GM19238 (cell line): ENCODE measurements around the gene RHOBTB1.
"Not testable (repeated sequence)": the region's sequence is repeated elsewhere in the genome, so short reads cannot be mapped to it uniquely, and the experiment has no call there.

ENCODE experiments used
- DNase-seq: peaks from one replicate; pipeline ENCODE4 v3.0.0; 2011; ENCODE audit warnings: low spot score; ENCODE audit not compliant: insufficient read length

The RHOBTB1 gene

GRCh38 chr10:60906825-60907224 lies 37.2 kb downstream of the RHOBTB1 start:
- not testable (repeated sequence) for DNase-seq

- no peak for DNase-seq
Observed at GRCh38 chr10:60906411-60906810, 37.6 kb downstream of the RHOBTB1 start.

DNA sequence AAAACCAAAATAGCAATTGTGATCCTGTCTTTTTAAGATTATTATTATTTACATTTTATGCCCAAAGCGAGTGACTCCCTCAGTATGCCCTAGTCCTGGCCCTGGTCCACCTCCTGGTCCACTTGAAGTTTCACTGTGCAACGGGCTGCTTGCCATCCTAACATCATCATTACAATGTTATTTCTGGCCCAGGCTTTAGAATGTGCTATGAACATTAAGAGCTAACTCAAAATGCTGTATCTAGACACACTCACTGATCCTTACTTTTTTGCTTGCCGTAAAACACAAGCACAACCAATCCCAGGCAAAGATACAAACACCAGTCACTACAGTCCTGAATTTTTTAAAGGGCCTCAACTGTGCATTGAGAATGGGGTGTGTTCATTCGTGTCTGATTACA lies 38.4 kb downstream of the RHOBTB1 start:
- DNase-seq: no peak

DNA sequence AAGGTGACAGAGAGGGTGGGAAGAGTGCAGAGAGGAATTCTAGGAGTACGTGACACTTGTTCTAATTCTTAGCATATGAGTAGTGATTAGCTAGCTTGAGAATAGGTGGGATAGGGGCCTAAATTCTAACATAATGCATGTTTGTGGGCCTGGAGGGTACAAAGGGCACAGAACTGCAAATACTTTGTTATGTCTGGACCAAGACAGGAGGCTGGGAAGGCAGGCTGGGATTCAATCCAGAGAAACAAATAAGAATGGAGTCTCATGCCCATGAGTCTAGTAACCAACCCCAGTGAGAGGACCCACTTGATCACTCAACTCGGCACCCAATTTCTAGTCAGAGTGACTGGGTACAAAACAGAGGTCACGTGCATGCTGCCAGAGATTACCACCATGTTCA lies 40.9 kb downstream of the RHOBTB1 start:
- no peak for DNase-seq

DNA sequence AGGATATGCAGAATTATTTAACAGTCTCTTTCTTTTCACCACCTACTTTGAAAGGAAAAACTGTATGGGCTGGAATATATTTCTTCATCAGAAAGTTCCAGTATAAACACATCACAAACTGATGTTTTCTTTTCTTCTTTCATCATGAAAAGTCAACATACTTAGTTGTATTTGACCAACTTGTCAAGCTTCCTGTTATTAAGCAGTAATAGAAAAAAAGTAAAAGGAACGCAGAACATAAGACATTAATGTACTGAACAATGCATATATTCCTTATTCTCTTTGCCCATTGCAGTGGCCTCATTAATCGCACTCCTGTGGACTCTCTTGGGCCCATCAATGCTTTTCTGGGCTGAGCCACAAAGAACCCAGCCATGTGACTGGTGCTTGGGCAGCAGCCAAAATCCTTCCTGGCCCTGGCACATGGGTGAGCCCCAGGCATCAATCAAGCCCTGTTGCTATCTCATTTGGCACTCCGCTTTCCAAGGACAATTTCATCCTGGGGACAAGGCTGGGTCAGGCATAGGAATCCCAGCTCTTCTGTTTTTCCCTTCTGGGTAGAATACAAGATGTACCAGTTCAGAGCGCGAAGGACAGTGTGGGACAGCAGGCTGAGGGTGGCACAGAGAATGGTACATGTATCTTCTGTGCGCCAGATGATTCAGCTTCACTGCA lies 42.3 kb downstream of the RHOBTB1 start:
- no peak for DNase-seq

DNA sequence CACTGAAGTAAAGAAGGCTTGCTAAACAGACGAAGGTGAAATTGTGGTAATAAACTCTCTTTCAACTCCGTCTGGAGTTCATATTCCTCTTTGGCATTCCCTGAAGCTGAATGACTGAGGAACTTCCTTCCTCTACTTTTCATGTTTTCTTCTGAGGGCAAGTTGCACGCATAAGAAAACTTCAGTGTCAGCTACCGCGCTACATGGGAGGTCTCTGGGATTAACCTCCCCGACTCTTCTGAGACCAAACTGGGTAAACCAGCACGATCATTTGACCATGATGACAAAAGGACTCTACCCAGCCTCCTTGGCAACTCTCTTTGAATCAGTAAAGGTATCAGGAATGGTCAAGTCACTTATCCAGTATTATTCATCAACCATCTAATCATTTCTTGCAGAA lies 44.7 kb downstream of the RHOBTB1 start:
- no peak for DNase-seq

DNA sequence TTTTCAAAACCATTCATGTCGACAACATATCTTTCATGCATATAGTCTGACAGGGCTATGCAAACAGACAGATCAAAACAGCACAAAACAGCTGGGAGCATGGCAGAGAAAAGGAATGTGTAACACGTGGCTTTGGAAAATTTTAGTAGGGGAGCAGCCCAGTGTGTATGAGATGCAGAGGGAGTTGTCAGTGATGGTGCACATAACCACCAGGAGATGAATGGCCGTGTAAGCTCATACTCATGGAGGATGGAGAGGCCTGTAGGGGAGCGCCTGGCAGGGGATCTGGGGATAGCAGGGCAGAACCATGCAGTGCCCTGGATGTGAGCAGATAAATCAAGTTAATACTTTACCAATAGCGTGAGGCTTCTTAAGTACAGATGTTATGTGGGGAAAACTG lies 45.7 kb downstream of the RHOBTB1 start:
- no peak for DNase-seq

DNA sequence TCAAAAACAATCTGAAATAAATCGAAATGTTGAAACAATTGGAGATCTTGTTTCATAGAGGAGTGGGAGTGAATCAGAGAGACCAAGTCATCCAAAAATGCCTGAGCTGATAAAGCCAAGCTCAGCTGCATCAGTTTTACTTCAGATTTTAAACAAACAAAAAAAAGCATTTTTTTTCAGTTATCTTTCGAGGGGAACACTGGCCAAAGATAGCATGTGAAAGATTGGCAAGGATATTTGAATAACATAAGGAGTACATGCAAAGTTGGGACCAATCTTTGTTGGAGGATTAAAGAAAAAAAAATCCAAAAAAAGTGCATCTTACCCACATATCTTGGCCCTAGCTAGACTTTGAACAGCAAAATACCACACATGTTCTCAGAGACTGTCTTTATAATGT lies 47.2 kb downstream of the RHOBTB1 start:
- DNase-seq: no peak

GRCh38 chr10:60896033-60896432 lies 48.0 kb downstream of the RHOBTB1 start:
- no peak for DNase-seq

- DNase-seq: no peak
Observed at GRCh38 chr10:60894786-60895185, 49.2 kb downstream of the RHOBTB1 start.

GRCh38 chr10:60893231-60893630 lies 50.8 kb downstream of the RHOBTB1 start:
- DNase-seq: no peak

GRCh38 chr10:60892571-60892970 lies 51.4 kb downstream of the RHOBTB1 start:
- DNase-seq: no peak

DNA sequence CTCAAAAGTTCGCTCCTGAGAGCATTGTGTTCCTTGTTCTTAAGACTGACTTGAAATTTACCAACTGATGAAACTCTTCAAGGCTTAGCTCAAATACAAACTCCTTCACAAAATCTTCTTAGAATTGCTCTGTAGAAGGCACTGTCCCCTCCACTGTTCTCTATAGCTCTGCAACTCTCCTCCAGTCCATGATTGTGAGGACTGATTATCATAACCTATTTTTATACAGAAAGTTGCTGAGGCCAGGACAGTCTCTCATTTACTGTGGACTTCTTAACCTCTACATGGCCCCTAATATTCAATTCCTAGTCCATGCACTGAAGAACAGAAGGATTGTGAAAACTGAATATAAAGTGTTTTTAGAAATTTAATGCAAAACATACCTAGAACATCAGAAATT lies 53.2 kb downstream of the RHOBTB1 start:
- DNase-seq: no peak

- DNase-seq: no peak
Observed at GRCh38 chr10:60883187-60883586, 60.8 kb downstream of the RHOBTB1 start.

- DNase-seq: no peak
Observed at GRCh38 chr10:60878224-60878623, 65.8 kb downstream of the RHOBTB1 start.

DNA sequence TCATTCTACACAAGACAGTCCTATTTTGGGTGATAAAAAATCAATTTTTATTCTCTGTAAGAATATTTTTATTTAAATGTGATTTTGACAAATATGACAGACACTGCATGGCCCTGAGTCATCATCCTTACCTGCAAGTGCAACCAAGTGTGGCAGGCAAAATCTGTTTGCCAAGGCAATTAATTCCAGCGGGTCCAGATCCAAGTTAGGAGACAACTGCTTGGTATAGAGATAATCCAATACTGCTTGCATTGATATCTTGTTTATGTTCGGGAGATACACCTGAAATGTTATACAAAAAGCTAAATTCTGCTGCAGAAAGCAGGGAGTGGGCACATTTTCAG lies 66.2 kb downstream of the RHOBTB1 start:
- DNase-seq: no peak

- no peak for DNase-seq
Observed at GRCh38 chr10:60877061-60877776, 66.8 kb downstream of the RHOBTB1 start.

- no peak for DNase-seq
Observed at GRCh38 chr10:60873758-60874157, 70.2 kb downstream of the RHOBTB1 start.

- DNase-seq: no peak
Observed at GRCh38 chr10:60872451-60872850, 71.5 kb downstream of the RHOBTB1 start.

GRCh38 chr10:60871215-60871614 lies 72.8 kb downstream of the RHOBTB1 start:
- no peak for DNase-seq

- DNase-seq: no peak
Observed at GRCh38 chr10:60870803-60871202, 73.2 kb downstream of the RHOBTB1 start.

- no peak for DNase-seq
Observed at GRCh38 chr10:60870416-60870728, 73.6 kb downstream of the RHOBTB1 start.

- DNase-seq: no peak
Observed at GRCh38 chr10:60869652-60870415, 74.2 kb downstream of the RHOBTB1 start.
